Smooth muscle cell of the brain vasculature (primary cell): ENCODE measurements around the gene OR6S1.
"Not testable (repeated sequence)": the region's sequence is repeated elsewhere in the genome, so short reads cannot be mapped to it uniquely, and the experiment has no call there.

Experiments
- DNase-seq: peaks from one replicate; pipeline ENCODE4 v3.0.0-alpha.2; 2012; ENCODE audit warnings: low read depth, low spot score

The OR6S1 gene

DNA sequence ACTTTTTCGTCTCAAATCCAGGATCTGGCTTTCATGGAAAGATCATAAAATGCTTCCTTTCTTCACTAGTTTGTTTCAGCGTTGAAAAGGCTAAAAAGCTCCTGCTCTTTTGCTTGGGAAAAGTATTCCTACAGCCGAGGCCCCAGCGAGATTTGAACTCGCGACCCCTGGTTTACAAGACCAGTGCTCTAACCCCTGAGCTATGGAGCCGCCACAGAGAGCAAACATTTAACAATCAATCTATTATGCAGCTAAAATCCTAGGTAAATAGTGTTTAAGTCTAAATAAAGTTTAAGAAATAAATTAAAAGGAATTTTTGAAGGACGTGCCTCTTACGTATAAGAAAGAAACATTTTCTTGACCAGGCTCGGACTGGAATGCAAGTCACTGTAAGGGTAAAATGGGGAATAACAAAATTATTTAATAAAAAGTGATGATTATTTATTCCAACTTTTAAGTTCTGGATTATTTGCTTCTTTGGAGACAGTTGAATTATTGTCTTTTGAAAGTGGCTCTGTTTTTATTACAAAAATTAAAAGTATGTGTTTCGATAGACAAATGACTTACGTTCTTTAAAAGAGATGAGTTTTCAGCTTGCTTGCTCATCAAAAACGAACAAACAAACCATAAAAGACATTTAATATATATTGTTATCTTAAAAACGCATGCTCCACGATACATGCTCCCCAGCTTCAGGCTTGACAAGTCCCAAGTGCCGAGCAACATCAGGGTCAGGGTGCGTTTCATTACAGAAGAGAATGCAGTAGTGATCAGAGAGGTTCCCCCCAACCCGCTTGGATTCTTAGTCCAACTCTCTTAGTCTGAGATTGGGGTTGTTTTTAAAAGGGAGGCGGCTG, 10.2 kb downstream of the OR6S1 start:
- no peak for DNase-seq

DNA sequence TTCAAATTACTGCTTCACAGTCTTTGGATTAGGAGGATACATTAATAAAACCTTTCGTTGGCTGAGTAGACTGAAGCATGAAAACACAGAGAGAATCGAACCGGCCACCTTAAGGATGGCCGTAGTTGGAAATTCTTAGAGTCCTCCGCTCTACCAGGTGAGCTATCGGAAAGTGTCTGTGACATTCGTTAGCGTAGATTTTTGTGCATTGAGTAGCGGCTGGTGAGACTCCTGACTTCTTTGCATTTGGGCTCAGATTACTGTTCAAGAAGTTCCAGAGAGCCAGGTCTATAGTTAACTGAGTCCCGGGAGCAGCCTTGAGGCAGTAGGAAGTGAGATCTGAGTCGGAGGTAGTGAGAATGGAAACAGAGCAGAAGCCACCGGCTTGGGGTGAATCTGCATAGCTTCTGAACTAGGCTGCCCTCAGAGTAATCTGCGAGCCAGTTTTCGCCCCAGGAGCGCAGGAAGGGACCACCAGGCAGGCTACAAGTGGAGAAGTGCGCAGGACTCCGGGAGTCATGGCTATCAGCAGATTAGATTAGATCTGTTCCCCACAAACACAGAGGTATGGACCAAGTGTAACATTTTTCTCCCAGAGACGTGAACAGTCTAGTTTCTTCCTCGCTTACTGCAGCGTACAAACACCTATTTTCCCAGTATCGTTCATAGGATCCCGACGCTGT, 11.0 kb downstream of the OR6S1 start:
- no peak for DNase-seq

- no peak for DNase-seq
Measured at GRCh38 chr14:20628063-20628854, 13.2 kb downstream of the OR6S1 start.

- no peak for DNase-seq
Measured at GRCh38 chr14:20627346-20628027, 14.0 kb downstream of the OR6S1 start.

DNA sequence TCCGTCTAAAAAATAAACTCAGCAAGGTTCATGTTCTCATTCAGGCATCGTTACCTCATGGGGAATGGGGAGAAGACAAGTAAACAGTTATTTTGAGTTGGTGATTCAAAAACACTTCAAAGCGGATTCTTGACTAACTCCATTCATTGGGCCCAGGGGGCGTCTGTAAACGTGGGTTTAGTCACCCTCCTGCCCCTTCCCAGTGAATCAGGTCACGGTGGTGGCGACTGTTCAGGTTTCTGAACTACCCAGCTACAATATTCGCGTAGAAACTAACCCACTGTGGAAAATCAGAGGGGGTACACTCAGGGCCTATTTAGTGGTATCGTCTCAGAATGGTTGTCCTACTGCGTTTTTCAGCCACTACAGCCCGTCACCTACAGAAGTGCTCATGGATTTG, 15.2 kb downstream of the OR6S1 start:
- DNase-seq, result no peak

DNA sequence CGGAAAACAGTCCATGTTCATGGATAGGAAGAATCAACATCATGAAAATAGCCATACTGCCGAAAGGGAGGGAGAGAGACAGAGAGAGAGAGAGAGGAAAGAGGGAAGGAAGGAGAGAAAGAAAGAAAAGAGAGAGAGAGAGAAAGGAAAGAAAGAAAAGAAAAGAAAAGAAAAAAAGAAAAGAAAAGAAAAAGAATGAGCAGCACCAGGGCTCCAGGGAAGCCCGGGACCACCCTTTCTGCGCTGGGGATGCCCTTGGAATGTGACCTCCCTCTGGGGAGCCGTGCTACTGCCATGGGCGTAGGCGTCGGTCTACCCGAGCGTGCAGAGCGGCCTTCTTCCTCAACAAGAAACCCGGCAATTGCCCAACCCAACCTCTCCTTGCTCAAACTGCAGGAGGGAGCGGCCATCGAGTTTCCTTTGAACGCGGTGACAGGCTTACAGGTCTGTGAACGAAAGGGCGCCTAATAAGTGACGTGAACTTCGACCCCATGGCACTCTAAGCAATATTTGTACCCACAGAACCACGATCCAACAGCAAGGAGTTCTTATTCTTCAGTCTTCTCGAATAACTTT, 16.9 kb downstream of the OR6S1 start:
- no peak for DNase-seq

DNA sequence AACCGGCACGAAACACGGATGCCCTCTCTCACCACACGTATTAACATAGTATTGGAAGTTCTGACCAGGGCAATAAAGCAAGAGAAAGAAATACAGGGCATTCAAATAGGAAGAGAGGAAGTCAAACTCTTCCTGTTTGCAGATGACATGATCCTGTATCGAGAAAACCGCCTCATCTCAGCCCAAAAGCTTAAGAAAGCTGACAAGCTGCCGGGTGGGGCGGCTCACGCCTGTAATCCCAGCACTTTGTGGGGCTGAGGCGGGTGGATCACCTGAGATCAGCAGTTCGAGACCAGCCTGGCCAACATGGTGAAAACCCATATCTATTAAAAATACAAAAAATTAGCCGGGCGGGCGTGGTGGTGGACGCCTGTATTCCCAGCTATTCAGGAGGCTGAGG, 17.7 kb downstream of the OR6S1 start:
- no peak for DNase-seq

- DNase-seq, result no peak
Measured at GRCh38 chr14:20622816-20623291, 18.6 kb downstream of the OR6S1 start.

DNA sequence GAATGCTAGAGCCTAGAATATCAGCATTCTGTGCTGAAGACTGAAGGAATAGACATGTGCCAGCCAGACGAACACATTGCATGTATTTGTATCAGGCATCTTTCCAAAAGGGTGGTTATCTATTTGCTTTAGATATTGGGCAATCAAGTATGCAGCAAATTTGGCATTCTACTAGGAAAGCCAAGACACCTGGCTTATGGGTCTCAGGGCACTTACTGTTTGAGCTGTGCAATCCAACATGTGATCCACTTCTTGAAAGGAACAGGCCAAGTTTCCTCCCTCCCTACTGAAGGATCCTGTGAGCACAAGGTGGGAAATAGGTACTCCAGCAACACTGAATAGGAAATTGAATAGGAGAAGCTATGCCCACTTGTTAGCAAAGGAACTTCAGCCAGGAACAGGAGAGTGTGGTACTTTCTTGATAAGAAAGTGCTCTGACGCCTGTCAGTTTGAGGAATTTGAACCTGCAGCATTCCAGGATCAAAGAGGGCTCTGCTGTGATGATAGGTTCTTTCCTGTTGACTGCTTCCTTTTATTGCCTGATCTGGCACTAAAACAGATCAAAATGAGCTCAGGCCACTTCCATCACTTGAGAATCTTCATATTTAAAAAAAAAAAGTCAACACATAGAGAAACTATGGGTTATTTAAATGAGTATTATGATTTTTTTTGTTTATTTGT, 20.6 kb downstream of the OR6S1 start:
- no peak for DNase-seq

- not testable (repeated sequence) for DNase-seq
Measured at GRCh38 chr14:20619688-20620087, 21.8 kb downstream of the OR6S1 start.

GRCh38 chr14:20618271-20618749, 23.2 kb downstream of the OR6S1 start:
- no peak for DNase-seq

DNA sequence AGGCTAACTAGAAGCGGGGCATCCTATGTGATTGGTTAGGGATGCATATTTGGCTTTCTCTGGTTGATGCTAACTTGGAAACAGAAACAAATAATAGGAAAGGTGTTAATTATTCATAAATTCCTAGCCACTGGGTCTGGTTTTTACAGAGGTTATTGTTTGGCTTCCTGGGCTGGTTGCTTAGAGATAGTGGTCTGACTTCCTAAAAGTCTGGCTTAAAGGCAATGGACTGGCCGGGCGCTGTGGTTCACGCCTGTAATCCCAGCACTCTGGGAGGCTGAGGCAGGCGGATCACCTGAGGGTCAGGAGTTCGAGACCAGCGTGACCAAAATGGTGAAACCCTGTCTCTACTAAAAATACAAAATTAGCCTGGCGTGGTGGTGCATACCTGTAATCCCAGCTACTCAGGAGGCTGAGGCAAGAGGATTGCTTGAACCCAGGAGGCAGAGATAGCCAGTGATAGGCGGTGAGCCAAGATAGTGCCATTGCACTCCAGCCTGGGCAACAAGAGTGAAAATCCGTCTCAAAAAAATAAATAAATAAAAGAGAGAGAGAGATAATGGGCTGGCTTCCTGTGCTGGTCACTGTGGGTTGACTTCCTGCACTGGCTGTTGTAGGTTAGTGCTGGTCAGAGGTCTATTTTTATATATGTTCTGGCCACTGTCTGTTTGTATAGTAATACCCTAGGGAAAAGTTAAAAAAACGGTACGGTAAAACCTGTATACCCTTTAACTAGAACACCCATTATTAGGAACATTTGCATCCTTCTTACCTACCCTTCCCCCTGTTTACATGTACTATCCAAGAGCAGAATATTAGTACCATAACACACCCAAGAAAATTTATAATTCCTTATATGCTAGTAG, 24.1 kb downstream of the OR6S1 start:
- no peak for DNase-seq

DNA sequence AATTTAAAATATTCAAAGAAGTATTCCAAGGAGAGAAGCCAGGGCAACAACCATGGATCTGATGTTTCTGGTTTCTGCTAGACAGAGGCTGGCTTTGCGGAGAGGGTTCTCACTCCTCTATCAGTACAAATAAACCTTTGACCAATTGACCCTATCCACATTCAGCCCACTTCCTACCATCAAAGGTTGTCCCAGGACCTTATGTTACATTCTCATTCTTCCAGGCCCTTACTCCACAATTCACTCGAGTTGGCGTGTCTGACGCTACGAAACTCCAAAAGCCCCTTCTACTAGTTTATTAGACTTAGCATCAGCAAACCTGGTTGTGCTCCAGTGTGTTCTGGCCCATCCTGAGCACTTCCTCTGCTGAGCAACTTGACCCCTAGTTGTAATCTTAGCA, 25.5 kb downstream of the OR6S1 start:
- no peak for DNase-seq

DNA sequence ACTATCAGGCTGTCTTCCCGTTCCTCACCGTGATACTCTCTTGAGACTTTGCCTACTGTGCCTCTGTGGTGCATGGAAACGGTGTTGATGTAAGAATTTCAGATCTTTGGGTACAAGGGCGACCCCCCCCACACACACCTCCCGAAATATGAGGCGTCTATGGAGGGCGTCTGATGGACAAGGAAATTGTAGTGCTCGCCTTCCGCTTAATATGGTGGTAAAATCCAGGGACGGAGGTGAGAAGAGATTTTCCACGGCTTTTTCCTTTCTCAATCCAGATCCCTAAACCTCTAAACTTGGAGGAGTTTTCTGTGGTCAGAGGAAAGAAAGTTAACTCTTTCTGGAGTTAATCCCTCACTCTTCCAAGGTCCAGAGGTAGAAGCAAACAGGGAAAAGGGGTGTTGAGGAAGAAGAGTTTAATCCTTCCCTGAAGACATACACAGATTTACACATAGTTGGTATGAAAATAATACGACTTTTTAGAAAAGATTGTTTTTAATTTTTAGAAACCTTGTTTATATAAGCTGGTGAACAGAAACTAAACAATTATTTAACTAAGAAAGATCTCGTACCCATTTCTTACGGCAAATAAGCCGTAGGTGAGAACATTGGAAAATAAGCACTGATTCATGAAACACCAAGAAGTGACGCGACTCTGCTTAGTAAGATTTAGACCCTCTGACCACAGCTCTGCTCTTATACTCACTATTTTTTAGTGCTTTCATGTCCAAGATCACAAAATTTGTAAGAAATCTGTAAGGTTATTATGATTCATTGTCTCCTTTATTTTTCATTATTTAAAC, 27.3 kb downstream of the OR6S1 start:
- DNase-seq, result no peak

GRCh38 chr14:20613094-20614037, 28.1 kb downstream of the OR6S1 start:
- peak; percentile 88 for DNase-seq

DNA sequence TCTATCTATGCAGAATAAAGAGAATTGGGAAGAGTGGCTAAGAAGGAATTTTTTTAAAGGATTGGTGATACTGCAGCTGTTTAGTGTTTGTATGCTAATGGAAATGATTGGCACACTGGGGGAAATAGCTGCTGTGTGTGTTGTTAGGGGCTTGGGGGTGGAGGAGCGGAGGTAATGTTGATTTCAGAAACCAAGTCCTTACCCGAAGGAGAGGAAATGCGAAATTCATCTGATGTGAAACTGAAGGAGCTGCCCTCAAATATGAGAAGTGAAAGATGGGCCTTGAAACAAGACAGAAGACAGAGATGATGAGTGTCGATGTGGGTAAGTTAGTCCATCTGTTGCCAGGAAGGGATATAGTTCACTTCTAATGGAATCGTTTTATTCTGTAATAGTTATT, 29.1 kb downstream of the OR6S1 start:
- DNase-seq, result no peak

GRCh38 chr14:20611277-20611676, 30.2 kb downstream of the OR6S1 start:
- DNase-seq, result no peak
